HG03175 (cell line): ENCODE results near the gene APEH.
"Not testable (repeated sequence)": the region's sequence is repeated elsewhere in the genome, so short reads cannot be mapped to it uniquely, and the experiment has no call there.

Experiments
- ATAC-seq: cut with Tn5 transposase; IDR thresholded peaks from one replicate; pipeline ENCODE4 v1.9.1; 2021; ENCODE audit warnings: mild to moderate bottlenecking, moderate library complexity; ENCODE audit not compliant: unreplicated experiment

APEH gene

DNA sequence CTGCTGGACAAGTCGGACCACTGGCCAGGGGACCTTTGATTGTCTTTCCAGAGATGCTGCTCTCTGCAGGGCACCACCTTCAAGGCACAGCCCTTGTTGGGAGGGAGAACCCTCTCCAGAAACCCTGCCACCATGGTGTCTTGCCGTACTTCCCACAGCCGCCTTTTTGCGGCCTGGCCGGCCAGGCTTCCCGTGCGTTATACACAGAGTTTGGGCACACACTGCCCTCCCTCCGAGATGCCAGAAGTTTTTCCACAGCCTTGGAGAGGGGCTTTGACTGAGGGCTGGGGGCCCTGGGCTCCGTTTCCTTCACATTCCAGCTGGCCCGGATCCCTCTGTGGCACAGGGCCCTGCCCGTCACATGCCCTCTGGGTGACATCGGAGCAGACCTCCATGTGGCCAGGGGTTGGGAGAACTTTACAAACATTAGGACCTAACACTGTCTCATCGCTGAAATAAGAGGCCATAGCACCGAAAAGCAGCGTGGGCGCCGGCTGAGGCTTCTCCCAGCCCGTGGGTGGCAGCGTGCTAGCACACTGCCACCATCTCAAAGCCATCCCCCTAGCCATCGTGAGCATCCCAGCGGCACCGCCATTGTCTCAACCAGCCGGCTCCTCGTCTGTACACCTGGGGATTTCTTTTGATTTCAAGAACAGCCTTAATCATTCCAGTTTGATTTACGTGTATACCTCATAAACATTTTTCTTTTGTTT lies 6.3 kb upstream of the APEH start:
- no peak for ATAC-seq

DNA sequence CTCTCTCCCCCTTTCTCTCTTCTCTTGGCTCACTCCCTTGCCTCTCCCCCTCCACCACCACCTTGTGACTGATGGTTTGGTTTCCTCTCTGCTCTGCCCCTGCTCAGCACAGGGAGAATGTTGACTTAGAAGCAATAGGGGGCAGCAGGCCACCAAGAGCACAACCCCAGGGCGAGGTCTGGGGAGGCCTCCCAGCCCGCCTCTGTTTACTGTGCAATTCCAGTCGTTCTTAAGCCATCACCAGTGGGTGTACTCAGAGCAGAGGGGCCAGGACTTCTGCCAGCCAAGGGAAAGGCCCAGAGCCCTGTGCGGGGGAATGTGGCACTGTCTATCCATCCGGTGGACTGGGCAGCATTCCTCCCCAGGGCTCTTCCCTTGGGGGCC lies 5.7 kb upstream of the APEH start:
- ATAC-seq = no peak

DNA sequence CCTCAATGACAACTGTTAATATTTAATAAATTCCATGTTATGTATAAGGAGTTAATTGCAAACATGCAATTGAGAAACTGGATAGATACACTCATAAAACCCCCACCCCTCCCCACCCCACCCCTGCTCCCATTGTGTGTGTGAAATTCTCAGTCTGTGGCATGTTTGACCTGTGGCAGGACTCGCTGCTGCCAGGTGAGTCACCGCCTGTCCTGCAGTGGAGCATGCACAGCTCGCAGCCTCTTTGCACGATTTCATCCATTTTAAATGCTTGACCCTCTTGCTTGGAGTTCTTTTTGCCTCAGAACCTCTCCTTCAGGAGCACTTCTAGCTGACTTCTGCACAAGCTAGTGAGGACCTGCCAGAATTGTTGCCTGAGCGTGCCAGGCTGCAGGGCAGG lies 5.3 kb upstream of the APEH start:
- ATAC-seq = no peak

DNA sequence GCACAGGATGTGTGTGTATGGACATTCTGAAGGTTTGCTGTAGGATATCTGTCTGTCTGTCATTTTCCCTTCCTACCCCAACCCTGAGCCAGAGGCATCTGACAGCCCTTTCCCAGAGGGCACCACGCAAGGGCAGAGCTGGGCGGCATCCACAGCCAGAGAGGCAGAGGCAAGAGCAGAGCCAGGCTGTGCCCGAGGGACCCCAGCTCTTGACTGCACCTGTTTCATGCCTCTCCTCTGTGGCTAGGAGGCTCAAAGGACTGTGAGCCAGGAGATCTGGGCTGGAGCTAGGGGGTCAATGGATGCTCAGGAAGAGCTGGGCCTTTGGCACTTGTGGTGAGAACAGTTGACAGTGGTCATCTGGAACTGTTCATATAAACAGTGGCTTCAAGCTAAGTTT lies 4.8 kb upstream of the APEH start:
- no peak for ATAC-seq

DNA sequence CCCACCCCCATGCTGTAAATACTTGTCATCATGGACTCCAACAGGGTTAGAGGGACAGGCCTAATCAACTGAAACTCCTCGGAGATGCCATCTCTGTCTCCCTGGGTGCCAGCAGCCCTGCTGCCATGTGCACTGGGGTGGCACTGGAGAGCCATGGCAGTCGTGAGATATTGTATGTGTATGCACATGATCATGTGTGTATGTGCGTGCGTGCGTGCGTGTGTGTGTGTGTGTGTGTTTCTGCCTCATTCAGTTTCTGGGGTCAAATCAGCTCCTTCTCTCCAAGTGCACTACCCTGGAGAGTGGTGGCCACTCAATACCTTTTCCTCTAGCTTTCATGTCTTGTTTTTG lies 3.2 kb upstream of the APEH start:
- no peak for ATAC-seq

DNA sequence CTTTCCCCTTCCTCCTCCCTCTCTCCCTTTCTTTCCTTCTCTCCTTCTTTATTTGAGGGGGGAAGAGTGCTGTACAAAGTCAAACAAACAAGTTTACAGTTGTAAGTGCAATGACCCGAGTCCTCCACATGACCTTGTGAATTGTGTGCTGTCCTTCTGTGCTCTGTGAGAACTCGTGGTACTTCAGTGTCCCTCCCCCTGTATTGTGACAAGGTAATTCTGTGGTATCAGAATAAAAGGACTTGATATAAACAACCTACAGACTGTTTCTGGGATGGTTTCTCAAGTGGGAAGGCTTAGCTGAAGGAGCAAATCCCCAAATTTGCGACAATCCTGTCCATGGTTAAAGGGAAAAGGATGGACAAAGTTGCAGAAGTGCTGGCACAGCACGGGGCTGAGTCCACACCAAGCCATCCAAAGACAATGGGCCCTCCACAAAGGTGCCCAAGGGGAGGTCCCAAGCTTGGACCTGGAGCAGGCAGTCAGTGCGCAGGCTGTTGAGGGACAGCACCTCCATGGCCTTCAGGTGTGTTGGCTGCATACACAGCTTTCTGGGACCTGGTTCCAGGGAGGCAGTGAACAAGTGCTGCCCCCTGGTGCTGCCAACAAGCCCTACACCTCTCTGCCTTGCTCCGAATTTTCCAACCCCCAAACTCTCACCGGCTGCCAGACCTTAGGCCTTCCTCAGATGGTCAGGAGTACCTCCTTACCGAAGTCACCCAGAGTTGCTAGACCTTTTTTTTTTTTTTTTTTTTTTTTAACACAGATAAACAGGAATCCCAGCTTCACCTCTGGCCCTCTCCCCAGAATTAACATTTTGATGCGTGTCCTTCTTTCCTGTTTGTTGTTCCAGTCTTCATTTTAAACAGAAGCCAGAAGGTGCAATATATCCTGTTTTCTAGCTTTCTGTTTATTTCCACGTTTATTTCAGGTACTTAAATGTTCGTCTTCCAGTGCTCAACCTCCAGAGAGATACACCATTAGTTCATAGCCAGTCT lies 2.6 kb upstream of the APEH start:
- no peak for ATAC-seq

DNA sequence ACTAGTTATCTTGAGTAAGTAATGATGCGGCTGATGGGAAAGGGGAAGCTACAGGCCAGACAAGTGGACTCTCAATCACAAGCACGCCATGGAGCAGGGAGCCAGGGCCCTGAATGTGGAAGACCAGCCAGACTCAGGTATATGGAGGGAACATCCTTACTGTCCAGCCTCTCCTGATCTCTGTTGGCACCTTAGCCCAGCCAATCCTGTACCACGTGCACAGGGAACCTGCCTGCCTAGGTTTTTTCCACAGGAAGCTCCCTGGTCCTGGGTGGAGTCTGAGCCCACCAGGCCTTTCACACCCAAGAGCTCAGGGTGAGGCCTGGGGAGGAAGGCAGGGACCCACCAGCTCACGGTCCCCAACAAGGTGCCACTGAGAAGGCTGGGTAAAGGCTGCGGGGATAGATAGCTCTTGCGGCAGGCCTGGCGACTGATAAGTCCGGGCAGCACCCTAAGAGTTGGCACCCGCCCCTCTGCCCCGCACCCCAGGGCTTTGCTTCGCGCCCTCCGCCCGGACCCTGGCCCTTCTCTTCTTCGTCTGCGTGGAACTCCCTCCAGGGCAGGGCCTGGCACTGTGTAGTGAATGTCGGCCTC lies 933 bp upstream of the APEH start:
- ATAC-seq = no peak

DNA sequence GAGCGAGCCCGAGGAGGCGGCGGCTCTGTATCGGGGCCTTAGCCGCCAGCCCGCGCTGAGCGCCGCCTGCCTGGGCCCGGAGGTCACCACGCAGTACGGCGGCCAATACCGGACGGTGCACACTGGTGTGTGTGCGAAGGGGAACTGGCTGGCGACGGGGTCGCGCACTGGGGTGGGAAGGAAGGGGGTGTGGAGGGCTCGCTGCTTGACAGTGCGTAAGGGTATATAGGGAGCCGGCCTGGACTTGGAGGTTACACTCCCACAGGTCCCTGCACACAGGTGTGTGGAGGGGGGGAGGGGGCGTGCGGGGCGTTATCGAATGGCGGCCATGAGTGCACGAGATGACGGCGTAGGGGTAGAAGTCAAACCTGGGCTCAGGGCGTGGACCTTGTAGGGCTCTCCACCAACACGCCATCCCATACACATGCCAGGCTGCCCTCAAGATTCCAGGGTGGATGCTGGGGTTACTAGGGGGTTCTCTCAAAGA lies 389 bp downstream of the APEH start:
- peak; percentile 25 for ATAC-seq

DNA sequence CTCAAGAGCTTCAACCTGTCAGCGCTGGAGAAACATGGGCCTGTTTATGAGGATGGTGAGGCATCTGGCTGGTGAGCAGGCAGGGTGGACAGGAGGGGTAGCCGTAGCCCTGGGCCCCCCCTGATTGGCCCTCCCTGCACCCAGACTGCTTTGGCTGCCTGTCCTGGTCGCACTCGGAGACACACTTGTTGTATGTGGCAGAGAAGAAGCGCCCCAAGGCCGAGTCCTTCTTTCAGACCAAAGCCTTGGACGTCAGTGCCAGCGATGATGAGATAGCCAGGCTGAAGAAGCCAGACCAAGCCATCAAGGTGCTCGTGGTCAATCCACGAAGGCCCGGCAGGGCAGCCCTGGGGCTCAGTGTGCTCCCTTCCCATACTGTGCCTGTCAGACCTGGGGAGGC lies 1.8 kb downstream of the APEH start:
- ATAC-seq = no peak

DNA sequence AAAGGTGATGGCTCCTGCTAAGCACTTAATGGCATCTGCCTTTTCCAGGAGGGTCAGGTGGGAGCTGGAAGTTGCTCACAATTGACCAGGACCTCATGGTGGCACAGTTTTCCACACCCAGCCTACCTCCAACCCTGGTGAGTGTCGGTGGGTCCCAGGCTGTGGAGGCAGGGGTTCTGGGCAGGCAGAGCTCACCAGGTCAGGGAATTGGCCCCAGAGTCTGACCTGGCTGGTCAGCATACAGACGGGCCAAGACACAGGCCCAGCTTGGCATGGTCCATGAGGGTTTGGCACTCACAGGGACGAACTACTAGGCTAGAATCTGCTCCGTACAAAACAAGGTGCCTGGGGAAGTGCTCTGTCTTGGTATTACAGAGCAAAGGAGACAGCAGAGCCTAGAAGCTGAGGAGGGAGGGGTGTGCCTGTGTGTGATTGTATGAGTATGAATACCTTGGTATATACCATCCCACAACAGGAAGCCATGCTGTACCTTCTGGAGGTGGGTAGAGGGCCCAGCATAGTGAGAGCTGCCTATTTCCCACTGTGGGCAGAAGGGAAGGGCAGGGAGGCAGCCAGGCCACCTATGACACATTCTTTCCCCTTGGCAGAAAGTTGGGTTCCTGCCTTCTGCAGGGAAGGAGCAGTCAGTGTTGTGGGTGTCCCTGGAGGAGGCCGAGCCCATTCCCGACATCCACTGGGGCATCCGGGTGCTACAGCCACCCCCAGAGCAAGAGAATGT lies 6.5 kb downstream of the APEH start:
- no peak for ATAC-seq

DNA sequence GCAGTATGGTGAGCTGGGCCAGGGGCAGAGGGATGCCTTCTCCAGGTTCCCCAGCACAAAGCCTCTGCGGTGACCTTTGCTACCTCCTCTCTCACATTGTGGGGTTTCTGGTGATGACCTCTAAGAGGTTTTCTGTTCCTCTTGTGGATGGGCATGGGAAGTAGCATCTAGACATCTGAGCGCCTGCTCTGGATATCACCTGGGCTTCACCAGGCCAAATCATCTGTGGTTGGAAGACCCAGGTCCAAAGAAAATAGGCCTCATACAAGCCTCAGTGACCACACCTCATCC lies 7.0 kb downstream of the APEH start:
- no peak for ATAC-seq

DNA sequence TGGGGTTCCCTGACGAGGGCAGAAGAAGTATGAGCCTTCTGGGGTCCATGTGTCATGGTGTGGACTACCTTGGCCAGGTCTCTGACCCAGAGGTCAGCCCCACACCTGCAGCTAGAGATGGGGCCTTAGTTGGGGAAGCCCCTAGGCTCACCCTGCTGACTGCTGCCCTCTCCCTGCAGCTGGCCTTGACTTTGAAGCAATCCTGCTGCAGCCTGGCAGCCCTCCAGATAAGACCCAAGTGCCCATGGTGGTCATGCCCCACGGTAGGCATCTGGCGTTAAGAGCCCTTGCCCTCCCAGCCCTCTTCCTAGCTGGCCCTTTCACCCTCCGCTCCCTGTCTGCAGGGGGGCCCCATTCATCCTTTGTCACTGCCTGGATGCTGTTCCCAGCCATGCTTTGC lies 7.4 kb downstream of the APEH start:
- no peak for ATAC-seq

DNA sequence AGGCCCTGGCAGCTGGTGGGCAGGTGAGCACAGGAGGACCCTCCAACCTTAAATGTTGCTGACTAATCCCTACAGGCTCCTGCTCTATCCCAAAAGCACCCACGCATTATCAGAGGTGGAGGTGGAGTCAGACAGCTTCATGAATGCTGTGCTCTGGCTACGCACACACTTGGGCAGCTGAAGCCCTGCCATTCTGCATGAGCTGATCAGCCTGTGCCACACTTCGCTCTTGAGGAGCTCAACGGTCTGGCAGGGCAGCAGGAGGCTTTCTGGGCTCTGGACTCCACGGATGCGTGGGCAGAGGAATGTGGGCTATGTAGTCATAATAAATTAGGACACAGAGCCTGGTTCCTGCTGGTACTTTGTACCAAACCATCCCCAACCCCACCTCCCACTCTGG lies 9.0 kb downstream of the APEH start:
- no peak for ATAC-seq

DNA sequence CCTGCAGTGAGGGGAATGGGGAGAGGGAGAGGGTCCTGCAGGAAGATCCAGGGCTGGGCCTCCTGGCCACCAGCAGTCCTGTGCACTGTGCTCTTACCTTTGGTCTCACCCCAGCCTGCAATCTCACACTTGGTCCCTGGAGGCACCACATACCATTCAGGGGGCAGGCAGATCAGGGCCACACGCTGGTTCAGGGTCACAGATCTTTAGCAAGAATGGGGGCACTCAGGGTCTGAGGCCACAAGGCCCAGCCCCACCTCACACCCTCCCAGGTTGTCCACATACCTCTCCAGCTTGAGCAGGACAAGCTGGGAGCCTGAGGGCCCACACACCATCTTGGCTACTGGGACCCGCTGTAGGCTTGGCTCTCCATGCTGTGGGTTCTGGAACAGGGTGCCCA lies 10.3 kb downstream of the APEH start:
- not testable (repeated sequence) for ATAC-seq

DNA sequence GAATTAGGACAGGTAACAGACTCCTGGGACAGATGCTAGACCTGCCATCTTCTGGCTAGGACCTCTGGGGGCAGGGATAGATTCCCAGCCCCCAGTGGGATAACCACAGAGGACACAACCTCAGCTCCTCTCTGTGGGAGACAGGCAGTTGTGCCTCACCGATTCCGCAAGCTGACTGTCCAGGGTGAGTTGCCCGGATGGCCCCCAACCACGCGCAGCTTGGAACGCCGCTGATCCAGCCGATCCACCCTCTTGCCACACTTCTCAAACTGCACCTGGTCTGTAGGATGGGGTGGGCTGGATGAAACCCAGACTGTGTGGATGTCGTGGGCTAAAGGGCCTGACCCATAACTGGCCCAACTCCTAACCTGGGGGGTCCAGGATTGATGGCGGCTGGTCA lies 11.0 kb downstream of the APEH start:
- ATAC-seq = not testable (repeated sequence)

DNA sequence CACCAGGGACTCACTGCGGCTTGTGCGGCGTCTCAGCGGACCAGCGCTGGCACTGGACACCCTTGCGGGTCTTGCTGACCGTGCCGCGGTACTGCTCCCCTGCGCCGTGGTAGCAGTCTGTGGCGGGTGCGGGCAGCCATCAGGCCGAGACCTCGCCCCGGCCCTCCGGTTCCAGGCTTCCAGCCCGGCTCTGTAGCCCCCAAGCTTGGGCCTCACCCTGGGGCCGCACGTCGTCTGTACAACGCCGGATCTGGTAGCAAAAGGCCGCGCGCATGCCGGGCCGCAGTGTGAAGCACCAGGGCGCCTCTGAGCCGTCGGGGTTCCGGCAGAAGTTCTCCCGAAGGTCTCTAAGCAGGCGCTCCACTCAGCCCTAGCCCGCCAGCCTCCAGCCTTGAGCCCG lies 11.7 kb downstream of the APEH start:
- ATAC-seq = not testable (repeated sequence)

DNA sequence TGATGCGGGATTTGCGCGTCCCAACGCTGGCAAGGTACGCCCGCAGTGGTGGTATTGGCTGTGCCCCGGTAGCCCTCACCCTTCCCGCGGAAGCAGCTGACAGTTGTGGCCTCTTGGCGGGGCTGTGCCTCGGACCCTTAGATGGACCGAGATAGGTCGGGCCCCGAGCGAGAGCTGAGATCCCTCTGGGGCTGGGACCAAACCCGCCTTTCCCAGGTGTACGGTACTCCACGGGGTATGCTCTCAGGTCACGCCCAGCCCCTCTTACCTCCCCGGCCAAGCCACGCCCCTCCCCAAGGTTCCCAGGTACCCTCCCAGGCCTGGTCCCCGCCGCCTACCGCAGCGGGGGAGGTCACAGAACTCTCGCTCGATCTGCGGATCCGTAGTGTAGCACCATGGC lies 12.2 kb downstream of the APEH start:
- not testable (repeated sequence) for ATAC-seq

DNA sequence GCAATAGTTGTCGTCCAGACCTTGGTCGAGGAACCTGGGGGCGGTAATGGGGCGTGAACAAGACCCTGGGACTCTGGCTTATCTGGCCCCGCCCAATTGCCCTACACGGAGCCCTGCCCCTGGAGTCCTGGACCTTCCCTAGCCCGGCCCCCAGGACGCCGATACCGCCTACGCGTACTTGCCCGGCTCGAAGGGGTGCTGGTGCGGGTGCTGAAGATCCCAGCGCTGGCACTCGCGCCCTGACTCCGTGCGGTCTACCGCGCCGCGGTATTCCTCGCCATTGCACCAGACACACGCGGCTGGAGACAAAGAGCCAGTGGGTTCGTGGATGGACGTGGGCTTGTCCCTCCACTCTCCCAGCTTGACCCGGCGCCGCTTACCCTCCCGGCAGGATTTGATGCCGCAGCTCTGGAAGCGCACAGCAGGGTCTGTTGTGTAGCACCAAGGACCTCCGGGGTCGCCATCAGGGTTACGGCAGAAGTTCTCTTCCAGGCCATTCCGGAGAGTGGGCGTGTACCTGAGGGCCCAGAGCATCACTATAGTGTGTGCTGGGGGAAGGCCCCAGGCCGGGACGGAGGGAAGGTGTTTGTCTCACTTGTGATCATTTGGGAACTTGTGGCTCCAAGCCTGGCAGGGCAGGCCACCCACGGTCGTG lies 12.7 kb downstream of the APEH start:
- not testable (repeated sequence) for ATAC-seq

DNA sequence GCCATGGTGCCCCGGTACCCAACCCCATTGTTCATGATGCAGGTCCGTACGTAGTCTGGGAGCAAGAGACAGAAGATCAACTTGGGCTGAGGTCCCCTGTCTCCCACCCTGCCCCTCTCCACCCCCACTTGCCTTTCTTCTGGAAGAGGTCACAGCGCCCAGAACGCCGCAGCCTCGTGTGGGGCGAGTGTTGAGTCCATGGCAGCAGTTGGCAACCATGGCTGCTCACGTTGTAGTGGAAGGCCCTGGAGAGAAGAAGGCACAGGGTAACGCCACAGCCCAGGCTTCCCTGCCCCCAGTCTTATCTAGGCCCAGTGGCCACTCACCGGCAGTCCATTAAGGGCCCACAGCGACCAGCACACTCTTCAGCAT lies 13.3 kb downstream of the APEH start:
- ATAC-seq = not testable (repeated sequence)

DNA sequence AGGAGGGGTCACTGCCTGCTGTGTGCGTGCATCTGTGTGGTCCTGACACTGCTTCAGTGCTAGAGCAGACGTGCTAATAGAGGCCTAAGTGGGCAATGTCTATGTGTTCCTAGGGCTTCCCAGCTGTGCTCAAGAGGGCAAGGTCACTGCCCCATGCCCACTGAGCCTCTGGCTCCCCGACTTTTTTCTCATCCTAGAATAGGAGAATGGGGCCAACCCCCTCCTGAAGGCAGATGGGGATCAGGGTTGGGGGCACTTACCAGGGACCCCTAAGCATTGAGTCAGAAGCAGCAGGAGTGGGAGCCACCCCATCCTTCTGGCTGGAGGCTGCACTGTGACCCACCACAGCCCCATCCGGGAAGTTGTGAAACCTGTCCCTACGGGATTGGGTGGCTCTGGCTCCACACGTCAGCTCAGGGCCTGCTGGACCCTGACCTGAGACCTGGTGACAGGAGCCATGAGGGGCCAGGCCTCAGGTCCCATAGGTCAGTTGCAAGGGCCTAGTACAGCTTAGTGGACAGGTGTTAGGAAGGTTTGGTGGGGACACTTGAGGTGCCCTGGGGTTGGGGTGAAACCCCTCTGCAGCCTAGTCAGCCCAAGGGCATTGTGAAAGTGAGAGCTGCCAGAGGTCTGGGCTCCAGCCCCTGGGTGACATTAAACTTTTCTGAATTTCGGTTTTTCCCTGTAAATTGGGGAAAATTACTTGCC lies 14.3 kb downstream of the APEH start:
- not testable (repeated sequence) for ATAC-seq
